WERI-Rb-1 (cell line): ENCODE results near the gene CPXM1.

Source experiments
- DNase-seq: peaks from one replicate; pipeline ENCODE4 v3.0.0-alpha.2; 2020
- H3K27ac ChIP-seq: fragments of 250-450 bp; sonication (Bioruptor Pico); 2 replicates; pipeline ENCODE4 v1.5.1; 2020; ENCODE audit warnings: mild to moderate bottlenecking, moderate library complexity
- H3K27me3 ChIP-seq: fragments of 250-450 bp; sonication (Bioruptor Pico); 2 replicates; pipeline ENCODE4 v1.5.1; 2021; ENCODE audit warnings: mild to moderate bottlenecking, low read depth, moderate library complexity; ENCODE audit not compliant: insufficient read depth, severe bottlenecking
- H3K36me3 ChIP-seq: fragments of 250-450 bp; sonication (Bioruptor Pico); 2 replicates; pipeline ENCODE4 v1.5.1; 2020; ENCODE audit warnings: mild to moderate bottlenecking, moderate library complexity
- H3K4me3 ChIP-seq: 2 replicates; pipeline ENCODE4 v1.5.1; 2011; ENCODE audit warnings: low read depth, mild to moderate bottlenecking, control low read depth, low read length
- H3K9me3 ChIP-seq: fragments of 250-450 bp; sonication (Bioruptor Pico); 2 replicates; pipeline ENCODE4 v1.5.1; 2021; ENCODE audit warnings: mild to moderate bottlenecking, moderate library complexity; ENCODE audit not compliant: severe bottlenecking
- CTCF ChIP-seq: IDR thresholded peaks from 2 replicates; pipeline ENCODE4 v1.5.1; 2011; ENCODE audit warnings: low read depth, mild to moderate bottlenecking, control low read depth, inconsistent platforms, low read length

CPXM1 gene

GRCh38 chr20:2749951-2750490, 50.4 kb downstream of the CPXM1 start:
- no peaks in the 10 kb centered on the region for H3K9me3 ChIP-seq
- H3K27me3 ChIP-seq = no peaks in the 10 kb centered on the region
- H3K27ac ChIP-seq = no peak overlapping the region
- H3K36me3 ChIP-seq = no peaks in the 10 kb centered on the region
- no peak for DNase-seq
- no peak for TF ChIP-seq CTCF
- H3K4me3 ChIP-seq = no peak overlapping the region

- Histone ChIP-seq H3K27ac (no peak overlapping the region), H3K4me3 (no peak overlapping the region), H3K36me3 (no peaks in the 10 kb centered on the region), H3K9me3 (no peaks in the 10 kb centered on the region), H3K27me3 (no peaks in the 10 kb centered on the region)
- no peak for TF ChIP-seq CTCF
- DNase-seq = no peak
Observed at GRCh38 chr20:2749343-2749950, 51.0 kb downstream of the CPXM1 start.

- H3K9me3 ChIP-seq = no peaks in the 10 kb centered on the region
- TF ChIP-seq CTCF = no peak
- no peaks in the 10 kb centered on the region for H3K36me3 ChIP-seq
- H3K27me3 ChIP-seq = no peaks in the 10 kb centered on the region
- H3K27ac ChIP-seq = no peak overlapping the region
- no peak overlapping the region for H3K4me3 ChIP-seq
- DNase-seq = no peak
Observed at GRCh38 chr20:2748551-2749342, 51.7 kb downstream of the CPXM1 start.

GRCh38 chr20:2747676-2748235, 52.7 kb downstream of the CPXM1 start:
- Histone ChIP-seq H3K27ac (no peak overlapping the region), H3K9me3 (no peaks in the 10 kb centered on the region), H3K4me3 (no peak overlapping the region), H3K27me3 (no peaks in the 10 kb centered on the region), H3K36me3 (no peaks in the 10 kb centered on the region)
- TF ChIP-seq CTCF = no peak
- no peak for DNase-seq

- DNase-seq = no peak
- H3K27me3 ChIP-seq = no peaks in the 10 kb centered on the region
- TF ChIP-seq CTCF = no peak
- H3K36me3 ChIP-seq = no peaks in the 10 kb centered on the region
- H3K4me3 ChIP-seq = no peak overlapping the region
- no peaks in the 10 kb centered on the region for H3K9me3 ChIP-seq
- no peak overlapping the region for H3K27ac ChIP-seq
Observed at GRCh38 chr20:2746636-2747265, 53.7 kb downstream of the CPXM1 start.
